Progenitor cell of endocrine pancreas (in vitro differentiated cells): Measurements from ENCODE around the gene EMP1. TPM values are rescaled to one million over a fixed set of nuclear protein-coding genes. Genes with fewer than 3 reads are reported as not detected.

ENCODE experiments used
- DNase-seq: peaks from one replicate; pipeline ENCODE4 v3.0.0; 2021; ENCODE audit warnings: low spot score; ENCODE audit not compliant: unreplicated experiment
- H3K27ac Mint-ChIP-seq: 2 replicates; pipeline ENCODE4 v1.8.0; 2021; ENCODE audit warnings: mild to moderate bottlenecking, moderate library complexity, mixed read lengths
- H3K27me3 Mint-ChIP-seq: 2 replicates; pipeline ENCODE4 v1.8.0; 2021; ENCODE audit warnings: mixed read lengths
- H3K36me3 Mint-ChIP-seq: 2 replicates; pipeline ENCODE4 v1.8.0; 2022; ENCODE audit warnings: mixed read lengths; ENCODE audit not compliant: insufficient read depth
- H3K4me1 Mint-ChIP-seq: 2 replicates; pipeline ENCODE4 v1.8.0; 2021; ENCODE audit warnings: low read depth, mixed read lengths
- H3K4me3 Mint-ChIP-seq: 2 replicates; pipeline ENCODE4 v1.8.0; 2021; ENCODE audit warnings: low read depth, mild to moderate bottlenecking, moderate library complexity, mixed read lengths
- H3K9me3 Mint-ChIP-seq: 2 replicates; pipeline ENCODE4 v1.8.0; 2021; ENCODE audit warnings: low read depth, mixed read lengths
- CTCF ChIP-seq: fragments of 200-600 bp; sonication (generic); IDR thresholded peaks from one replicate; pipeline ENCODE4 v1.5.0; 2021; ENCODE audit warnings: antibody characterized with exemption, mild to moderate bottlenecking; ENCODE audit not compliant: unreplicated experiment
- total RNA-seq: library from RNA; stranded (reverse); gene quantifications from 2 replicates; pipeline ENCODE4 v1.2.1, GENCODE V29; 2021

The EMP1 gene
- total RNA-seq, 1 donor from 2014 or later, result 0.31 TPM

- no peak for DNase-seq
- Mint-ChIP-seq H3K27ac (no peak overlapping the region), H3K4me3 (no peak overlapping the region), H3K27me3 (peaks cover 82% of the 10 kb centered on the region), H3K9me3 (peaks cover 4% of the 10 kb centered on the region), H3K4me1 (peaks cover 8% of the 10 kb centered on the region), H3K36me3 (no peaks in the 10 kb centered on the region)
- TF ChIP-seq CTCF, result no peak
Measured at GRCh38 chr12:13152756-13153155, 43.8 kb upstream of the EMP1 start.

GRCh38 chr12:13153180-13153579, 43.3 kb upstream of the EMP1 start:
- no peak for TF ChIP-seq CTCF
- DNase-seq, result no peak
- Mint-ChIP-seq H3K9me3 (peaks cover 4% of the 10 kb centered on the region), H3K4me1 (peaks cover 4% of the 10 kb centered on the region), H3K4me3 (no peak overlapping the region), H3K27me3 (peaks cover 79% of the 10 kb centered on the region), H3K36me3 (no peaks in the 10 kb centered on the region), H3K27ac (no peak overlapping the region)

- no peak for DNase-seq
- Mint-ChIP-seq H3K4me1 (no peaks in the 10 kb centered on the region), H3K9me3 (peaks cover 4% of the 10 kb centered on the region), H3K36me3 (no peaks in the 10 kb centered on the region), H3K4me3 (no peak overlapping the region), H3K27me3 (peaks cover 70% of the 10 kb centered on the region), H3K27ac (no peak overlapping the region)
- no peak for TF ChIP-seq CTCF
Measured at GRCh38 chr12:13154027-13154538, 42.4 kb upstream of the EMP1 start.

GRCh38 chr12:13154831-13155230, 41.7 kb upstream of the EMP1 start:
- no peak overlapping the region for H3K27ac Mint-ChIP-seq
- H3K4me1 Mint-ChIP-seq, result no peaks in the 10 kb centered on the region
- peaks cover 62% of the 10 kb centered on the region for H3K27me3 Mint-ChIP-seq
- H3K9me3 Mint-ChIP-seq, result peaks cover 4% of the 10 kb centered on the region
- H3K4me3 Mint-ChIP-seq, result no peak overlapping the region
- no peaks in the 10 kb centered on the region for H3K36me3 Mint-ChIP-seq
- DNase-seq, result no peak
- TF ChIP-seq CTCF, result no peak

- peaks cover 4% of the 10 kb centered on the region for H3K9me3 Mint-ChIP-seq
- no peaks in the 10 kb centered on the region for H3K4me1 Mint-ChIP-seq
Measured at GRCh38 chr12:13156277-13156676, 40.2 kb upstream of the EMP1 start.

More at GRCh38 chr12:13156277-13156676, 40.2 kb upstream of the EMP1 start:
- Mint-ChIP-seq H3K27ac (no peak overlapping the region), H3K27me3 (peaks cover 50% of the 10 kb centered on the region), H3K4me3 (no peak overlapping the region), H3K36me3 (no peaks in the 10 kb centered on the region)
- no peak for TF ChIP-seq CTCF
- DNase-seq, result no peak
